ENCODE results near the gene ETDB. TPM values are rescaled to one million over a fixed set of nuclear protein-coding genes. Genes with fewer than 3 reads are reported as not detected.
"Not testable (repeated sequence)": the region's sequence is repeated elsewhere in the genome, so short reads cannot be mapped to it uniquely, and the experiment has no call there.

Gene ETDB
- total and polyA plus RNA-seq, 4 donors, result 0.63 TPM; not detected in 3

- peaks cover 8% of the 10 kb centered on the region for H3K36me3 ChIP-seq (ENCODE audit: control insufficient read depth, insufficient read depth, low read length)
- no peaks in the 10 kb centered on the region for H3K9me3 ChIP-seq (ENCODE audit: control insufficient read depth, insufficient read depth, low read length)
- H3K4me3 ChIP-seq (ENCODE audit: low read depth, low read length), result no peak overlapping the region
- H3K27me3 ChIP-seq (ENCODE audit: control insufficient read depth, insufficient read depth, low read length), result peaks cover 8% of the 10 kb centered on the region
- no peak overlapping the region for H3K27ac ChIP-seq (ENCODE audit: low read depth, low read length)
- DNase-seq (ENCODE audit: low read depth in 4 of 6, low spot score in 6 of 6), result no peak
- peaks cover 20% of the 10 kb centered on the region for H3K4me1 ChIP-seq (ENCODE audit: control insufficient read depth, insufficient read depth, low read length)
- 76% methylated on average over 8 of the region's 10 CpGs for WGBS (ENCODE audit: insufficient coverage)
Observed at GRCh38 chrX:135099493-135099783, 20.9 kb downstream of the ETDB start.

- peak in 2 of 6 donors; percentile 21 to 24 for DNase-seq (ENCODE audit: low read depth in 4 of 6, low spot score in 6 of 6)
Observed at GRCh38 chrX:135097196-135097744, 23.1 kb downstream of the ETDB start.

GRCh38 chrX:135095715-135096114, 24.6 kb downstream of the ETDB start:
- H3K27ac ChIP-seq (ENCODE audit: low read depth, low read length), result no peak overlapping the region
- H3K27me3 ChIP-seq (ENCODE audit: control insufficient read depth, insufficient read depth, low read length), result peaks cover 8% of the 10 kb centered on the region
- peaks cover 20% of the 10 kb centered on the region for H3K4me1 ChIP-seq (ENCODE audit: control insufficient read depth, insufficient read depth, low read length)
- no peak overlapping the region for H3K4me3 ChIP-seq (ENCODE audit: low read depth, low read length)
- no peak for DNase-seq (ENCODE audit: low read depth in 4 of 6, low spot score in 6 of 6)
- peaks cover 8% of the 10 kb centered on the region for H3K36me3 ChIP-seq (ENCODE audit: control insufficient read depth, insufficient read depth, low read length)
- H3K9me3 ChIP-seq (ENCODE audit: control insufficient read depth, insufficient read depth, low read length), result no peaks in the 10 kb centered on the region
- 90% methylated on average over 5 of the region's 5 CpGs for WGBS (ENCODE audit: insufficient coverage)

More at GRCh38 chrX:135097196-135097744, 23.1 kb downstream of the ETDB start:
- WGBS (ENCODE audit: insufficient coverage), result 43% methylated on average over 4 of the region's 15 CpGs
- H3K4me3 ChIP-seq (ENCODE audit: low read depth, low read length), result peak overlapping the region; percentile 59
- peaks cover 20% of the 10 kb centered on the region for H3K4me1 ChIP-seq (ENCODE audit: control insufficient read depth, insufficient read depth, low read length)
- H3K9me3 ChIP-seq (ENCODE audit: control insufficient read depth, insufficient read depth, low read length); H3K36me3 ChIP-seq (ENCODE audit: control insufficient read depth, insufficient read depth, low read length); H3K27ac ChIP-seq (ENCODE audit: low read depth, low read length); H3K27me3 ChIP-seq (ENCODE audit: control insufficient read depth, insufficient read depth, low read length): not testable (repeated sequence)

GRCh38 chrX:135094726-135095125, 25.6 kb downstream of the ETDB start:
- Histone ChIP-seq H3K4me1 (ENCODE audit: control insufficient read depth, insufficient read depth, low read length) (peaks cover 20% of the 10 kb centered on the region), H3K27me3 (ENCODE audit: control insufficient read depth, insufficient read depth, low read length) (peaks cover 6% of the 10 kb centered on the region), H3K36me3 (ENCODE audit: control insufficient read depth, insufficient read depth, low read length) (peaks cover 8% of the 10 kb centered on the region), H3K9me3 (ENCODE audit: control insufficient read depth, insufficient read depth, low read length) (no peaks in the 10 kb centered on the region), H3K27ac (ENCODE audit: low read depth, low read length) (no peak overlapping the region), H3K4me3 (ENCODE audit: low read depth, low read length) (no peak overlapping the region)
- WGBS (ENCODE audit: insufficient coverage), result 67% methylated on average over 2 of the region's 6 CpGs
- no peak for DNase-seq (ENCODE audit: low read depth in 4 of 6, low spot score in 6 of 6)

GRCh38 chrX:135089126-135089525, 31.2 kb downstream of the ETDB start:
- 87% methylated on average over 3 of the region's 3 CpGs for WGBS (ENCODE audit: insufficient coverage)
- no peaks in the 10 kb centered on the region for H3K4me1 ChIP-seq (ENCODE audit: control insufficient read depth, insufficient read depth, low read length)

GRCh38 chrX:135087867-135088266, 32.5 kb downstream of the ETDB start:
- H3K4me1 ChIP-seq (ENCODE audit: control insufficient read depth, insufficient read depth, low read length), result no peaks in the 10 kb centered on the region
- peaks cover 2% of the 10 kb centered on the region for H3K27me3 ChIP-seq (ENCODE audit: control insufficient read depth, insufficient read depth, low read length)
- 68% methylated on average over 3 of the region's 3 CpGs for WGBS (ENCODE audit: insufficient coverage)

More at GRCh38 chrX:135089126-135089525, 31.2 kb downstream of the ETDB start:
- Histone ChIP-seq H3K4me3 (ENCODE audit: low read depth, low read length) (no peak overlapping the region), H3K27ac (ENCODE audit: low read depth, low read length) (no peak overlapping the region), H3K9me3 (ENCODE audit: control insufficient read depth, insufficient read depth, low read length) (no peaks in the 10 kb centered on the region), H3K36me3 (ENCODE audit: control insufficient read depth, insufficient read depth, low read length) (no peaks in the 10 kb centered on the region), H3K27me3 (ENCODE audit: control insufficient read depth, insufficient read depth, low read length) (peaks cover 2% of the 10 kb centered on the region)
- no peak for DNase-seq (ENCODE audit: low read depth in 4 of 6, low spot score in 6 of 6)

GRCh38 chrX:135086197-135086854, 34.0 kb downstream of the ETDB start:
- Histone ChIP-seq H3K36me3 (ENCODE audit: control insufficient read depth, insufficient read depth, low read length) (no peaks in the 10 kb centered on the region), H3K4me1 (ENCODE audit: control insufficient read depth, insufficient read depth, low read length) (no peaks in the 10 kb centered on the region), H3K27ac (ENCODE audit: low read depth, low read length) (no peak overlapping the region), H3K27me3 (ENCODE audit: control insufficient read depth, insufficient read depth, low read length) (peaks cover 2% of the 10 kb centered on the region), H3K9me3 (ENCODE audit: control insufficient read depth, insufficient read depth, low read length) (no peaks in the 10 kb centered on the region), H3K4me3 (ENCODE audit: low read depth, low read length) (no peak overlapping the region)
- 0% methylated on average over 1 of the region's 4 CpGs for WGBS (ENCODE audit: insufficient coverage)
- peak in 3 of 6 donors; percentile 20 to 86 (median 72) for DNase-seq (ENCODE audit: low read depth in 4 of 6, low spot score in 6 of 6)

More at GRCh38 chrX:135087867-135088266, 32.5 kb downstream of the ETDB start:
- H3K27ac ChIP-seq (ENCODE audit: low read depth, low read length), result no peak overlapping the region
- no peaks in the 10 kb centered on the region for H3K9me3 ChIP-seq (ENCODE audit: control insufficient read depth, insufficient read depth, low read length)
- H3K4me3 ChIP-seq (ENCODE audit: low read depth, low read length), result no peak overlapping the region
- DNase-seq (ENCODE audit: low read depth in 4 of 6, low spot score in 6 of 6), result peak in 1 of 6 donors; percentile 80
- H3K36me3 ChIP-seq (ENCODE audit: control insufficient read depth, insufficient read depth, low read length), result no peaks in the 10 kb centered on the region

GRCh38 chrX:135081693-135082404, 38.5 kb downstream of the ETDB start:
- Histone ChIP-seq H3K36me3 (ENCODE audit: control insufficient read depth, insufficient read depth, low read length) (no peaks in the 10 kb centered on the region), H3K4me1 (ENCODE audit: control insufficient read depth, insufficient read depth, low read length) (no peaks in the 10 kb centered on the region), H3K9me3 (ENCODE audit: control insufficient read depth, insufficient read depth, low read length) (no peaks in the 10 kb centered on the region), H3K27ac (ENCODE audit: low read depth, low read length) (no peak overlapping the region), H3K4me3 (ENCODE audit: low read depth, low read length) (no peak overlapping the region), H3K27me3 (ENCODE audit: control insufficient read depth, insufficient read depth, low read length) (peaks cover 4% of the 10 kb centered on the region)
- no CpG with 5 or more reads among the region's 2 CpGs for WGBS (ENCODE audit: insufficient coverage)
- DNase-seq (ENCODE audit: low read depth in 4 of 6, low spot score in 6 of 6), result no peak
